Spleen (tissue), 11 donors: ENCODE data around the gene LRRC37B. TPM values are rescaled to one million over a fixed set of nuclear protein-coding genes. Genes with fewer than 3 reads are reported as not detected.
"Not testable (repeated sequence)": the region's sequence is repeated elsewhere in the genome, so short reads cannot be mapped to it uniquely, and the experiment has no call there.

Source experiments
- DNase-seq: peaks from one replicate; pipeline ENCODE4 v3.0.0-alpha.2; 2020
- H3K27ac ChIP-seq, 8 donors: fragments of 200-600 bp; sonication (generic) in 7 of 8; 1 replicate in 4 of 8; 2 replicates in 4 of 8; pipeline versions ENCODE4 v1.5.0 to v1.8.0; 2016 to 2021; ENCODE audit warnings: inconsistent platforms in 4 of 8, mild to moderate bottlenecking in 4 of 8, moderate library complexity in 1 of 8
- H3K27me3 ChIP-seq, 7 donors: fragments of 200-600 bp; sonication (generic) in 6 of 7; replicated peaks in 1 of 7; 1 replicate in 4 of 7; 2 replicates in 3 of 7; pipeline versions ENCODE4 v1.5.0 to v1.8.0; 2016 to 2021; ENCODE audit warnings: inconsistent platforms in 3 of 7, mild to moderate bottlenecking in 1 of 7
- H3K36me3 ChIP-seq, 6 donors: fragments of 200-600 bp; sonication (generic) in 5 of 6; 1 replicate in 4 of 6; 2 replicates in 2 of 6; pipeline versions ENCODE4 v1.5.0 to v1.8.0; 2016 to 2021; ENCODE audit warnings: inconsistent platforms in 2 of 6
- H3K4me1 ChIP-seq, 6 donors: fragments of 200-600 bp; sonication (generic) in 5 of 6; 1 replicate in 3 of 6; 2 replicates in 3 of 6; pipeline versions ENCODE4 v1.5.0 to v1.8.0; 2016 to 2021; ENCODE audit warnings: inconsistent platforms in 3 of 6
- H3K4me3 ChIP-seq, 8 donors: fragments of 200-600 bp; sonication (generic) in 7 of 8; 1 replicate in 4 of 8; 2 replicates in 4 of 8; pipeline versions ENCODE4 v1.5.0 to v1.8.0; 2016 to 2021; ENCODE audit warnings: inconsistent platforms in 4 of 8, mild to moderate bottlenecking in 4 of 8, moderate library complexity in 2 of 8
- H3K9me3 ChIP-seq, 8 donors: fragments of 200-600 bp; sonication (generic) in 7 of 8; 1 replicate in 4 of 8; 2 replicates in 4 of 8; pipeline versions ENCODE4 v1.5.0 to v1.8.0; 2016 to 2021; ENCODE audit warnings: inconsistent platforms in 4 of 8
- POLR2A ChIP-seq, 3 donors: fragments of 450-650 bp; IDR thresholded peaks; one replicate each; pipeline ENCODE4 v1.5.1; 2017; ENCODE audit warnings: antibody characterized with exemption in 3 of 3, mild to moderate bottlenecking in 1 of 3
- POLR2AphosphoS5 ChIP-seq, 3 donors: sonication (generic); formaldehyde crosslinking; IDR thresholded peaks; one replicate each; pipeline ENCODE4 v1.5.1; 2017; ENCODE audit warnings: antibody characterized with exemption in 3 of 3
- WGBS, 5 donors: extraction: QIAGEN DNeasy Blood & Tissue Kit in 3 of 5; methylation state at CpG; one replicate each; pipeline versions ENCODE4 v1.1.5 to v1.1.7; 2013 to 2018; 5-methylcytosine and 5-hydroxymethylcytosine counted together
- intact Hi-C: fragments of 100-400 bp; cut with DNase I; formaldehyde crosslinking; loops from one replicate; pipeline ENCODE4 v1.15.0; 2023; ENCODE audit warnings: low total_unique reads
- polyA plus RNA-seq, 3 donors: library from polyadenylated mRNA; stranded (reverse); fragments of 200-250 nt; gene quantifications; one replicate each; pipeline ENCODE4 v1.2.1, GENCODE V29; 2013
- total RNA-seq, 7 donors: library from RNA; depleted of rRNA in 3 of 7; stranded (reverse); fragments of >200 nt in 3 of 7; fragmentation: NEBNext Ultra II Directional in 4 of 7; extraction: Animal tissue kit (Norgen Biotek cat#: 25700) in 4 of 7; gene quantifications; one replicate each; pipeline versions ENCODE4 v1.1.0 to v1.2.1, GENCODE V29; 2016 to 2021
- TF ChIP-seq, protein P1 (sequence below), 11 experiments: fragments of 200-600 bp in 7 of 11; fragments of 450-650 bp in 4 of 11; sonication (generic) in 4 of 11; IDR thresholded peaks in 8 of 11; conservative IDR thresholded peaks in 3 of 11; 1 replicate in 7 of 11; 2 replicates in 4 of 11; pipeline versions ENCODE4 v1.4.0 to v1.8.0; 2016 to 2021; ENCODE audit warnings: antibody characterized with exemption in 11 of 11, inconsistent platforms in 4 of 11, mild to moderate bottlenecking in 1 of 11
- donor health status: healthy with polysubstance abuse.
- donor health status: DM: no; HTN: no; CAD: no; lungs with moderate emphysema.
- donor health status: DM: no; HTN: no; CAD: no.
- donor health status: Bipolar disorder and iron deficiency.
- donor health status: healthy.
- donor health status: DM: no; HTN: no; CAD: no.
- donor health status: DM: yes; HTN: yes; CAD: no.

LRRC37B gene
- total and polyA plus RNA-seq, 10 donors = 10.7 to 53.1 (median 22.9) TPM

DNA sequence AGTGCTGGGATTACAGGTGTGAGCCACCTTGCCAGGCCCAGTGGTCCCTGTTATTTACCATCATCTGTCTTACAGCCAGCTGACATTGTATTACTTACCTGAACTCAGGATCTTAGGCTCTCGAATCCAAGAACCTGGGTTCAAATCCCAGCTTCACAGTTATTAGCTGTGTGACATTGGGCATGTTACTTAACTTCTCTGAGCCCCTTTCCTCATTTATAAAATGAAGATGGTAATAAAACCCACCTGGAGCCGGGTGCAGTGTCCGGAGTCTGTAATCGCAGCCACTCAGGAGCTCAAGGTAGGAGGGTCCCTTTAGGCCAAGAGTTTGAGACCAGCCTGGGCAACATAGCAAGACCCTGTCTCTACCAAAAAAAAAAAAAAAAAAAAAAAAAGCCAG, 79.7 kb downstream of the LRRC37B start:
- DNase-seq, H3K27me3 ChIP-seq, H3K4me3 ChIP-seq, H3K4me1 ChIP-seq, intact Hi-C loops, H3K36me3 ChIP-seq, H3K9me3 ChIP-seq, H3K27ac ChIP-seq: not testable (repeated sequence)
- WGBS, 5 donors = 93 to 100% (median 97%) methylated on average over 3 to 4 of the region's 4 CpGs

DNA sequence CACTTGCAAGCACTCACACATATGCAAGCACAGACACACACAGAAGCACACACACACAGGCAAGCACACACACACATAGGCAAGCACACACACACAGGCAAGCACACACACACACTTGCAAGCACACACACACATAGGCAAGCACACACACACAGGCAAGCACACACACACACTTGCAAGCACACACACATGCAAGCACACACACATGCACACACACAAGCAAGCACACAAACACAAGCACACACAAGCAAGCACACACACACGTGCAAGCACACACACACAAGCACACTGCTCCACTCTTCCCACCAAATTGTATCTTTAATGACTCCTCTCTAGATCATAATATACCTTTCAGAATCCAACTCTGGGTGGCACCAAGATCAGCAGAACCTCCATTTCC, 84.9 kb downstream of the LRRC37B start:
- H3K27me3 ChIP-seq, H3K9me3 ChIP-seq, H3K36me3 ChIP-seq, DNase-seq, intact Hi-C loops, H3K4me3 ChIP-seq, H3K27ac ChIP-seq, H3K4me1 ChIP-seq: not testable (repeated sequence)
- 83 to 97% (median 89%) methylated on average over 1 of the region's 1 CpG for WGBS, 5 donors

DNA sequence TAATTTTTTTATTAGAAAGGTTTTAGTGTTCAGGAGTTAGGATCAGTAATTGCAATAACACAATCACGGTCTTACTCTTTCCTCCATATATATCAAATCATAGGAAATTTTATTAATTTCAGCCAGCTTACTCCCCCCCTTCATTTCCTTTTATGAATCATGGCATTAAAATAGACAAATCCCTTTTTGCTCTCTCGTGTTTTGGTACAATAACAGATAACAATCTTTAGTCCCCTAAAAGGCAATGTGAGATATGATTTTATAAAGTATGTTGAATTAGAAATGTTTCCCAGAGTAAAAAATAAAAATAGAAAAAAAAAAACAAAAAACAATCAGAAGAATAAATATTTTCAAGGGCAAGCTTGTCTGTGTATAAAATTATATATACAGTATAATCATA, 92.5 kb downstream of the LRRC37B start:
- no peak overlapping the region for H3K4me3 ChIP-seq
- H3K27me3 ChIP-seq = no peaks in the 10 kb centered on the region
- peaks cover 0 to 8% (median 3%) of the 10 kb centered on the region in 6 donors for H3K4me1 ChIP-seq
- H3K9me3 ChIP-seq = no peaks in the 10 kb centered on the region
- no peaks in the 10 kb centered on the region for H3K36me3 ChIP-seq
- intact Hi-C loops = no loop called here
- H3K27ac ChIP-seq = no peak overlapping the region
- TF ChIP-seq POLR2AphosphoS5 (IDR thresholded peaks at IDR 0.05) (no peak), POLR2A (IDR thresholded peaks at IDR 0.05) (no peak)
- TF ChIP-seq, protein P1, sequence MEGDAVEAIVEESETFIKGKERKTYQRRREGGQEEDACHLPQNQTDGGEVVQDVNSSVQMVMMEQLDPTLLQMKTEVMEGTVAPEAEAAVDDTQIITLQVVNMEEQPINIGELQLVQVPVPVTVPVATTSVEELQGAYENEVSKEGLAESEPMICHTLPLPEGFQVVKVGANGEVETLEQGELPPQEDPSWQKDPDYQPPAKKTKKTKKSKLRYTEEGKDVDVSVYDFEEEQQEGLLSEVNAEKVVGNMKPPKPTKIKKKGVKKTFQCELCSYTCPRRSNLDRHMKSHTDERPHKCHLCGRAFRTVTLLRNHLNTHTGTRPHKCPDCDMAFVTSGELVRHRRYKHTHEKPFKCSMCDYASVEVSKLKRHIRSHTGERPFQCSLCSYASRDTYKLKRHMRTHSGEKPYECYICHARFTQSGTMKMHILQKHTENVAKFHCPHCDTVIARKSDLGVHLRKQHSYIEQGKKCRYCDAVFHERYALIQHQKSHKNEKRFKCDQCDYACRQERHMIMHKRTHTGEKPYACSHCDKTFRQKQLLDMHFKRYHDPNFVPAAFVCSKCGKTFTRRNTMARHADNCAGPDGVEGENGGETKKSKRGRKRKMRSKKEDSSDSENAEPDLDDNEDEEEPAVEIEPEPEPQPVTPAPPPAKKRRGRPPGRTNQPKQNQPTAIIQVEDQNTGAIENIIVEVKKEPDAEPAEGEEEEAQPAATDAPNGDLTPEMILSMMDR (IDR thresholded peaks at IDR 0.05 in 8 of 11, conservative IDR thresholded peaks at IDR 0.05 in 3 of 11) = no peak
- WGBS, 5 donors = 74 to 82% (median 81%) methylated on average over 2 of the region's 2 CpGs
- no peak for DNase-seq

DNA sequence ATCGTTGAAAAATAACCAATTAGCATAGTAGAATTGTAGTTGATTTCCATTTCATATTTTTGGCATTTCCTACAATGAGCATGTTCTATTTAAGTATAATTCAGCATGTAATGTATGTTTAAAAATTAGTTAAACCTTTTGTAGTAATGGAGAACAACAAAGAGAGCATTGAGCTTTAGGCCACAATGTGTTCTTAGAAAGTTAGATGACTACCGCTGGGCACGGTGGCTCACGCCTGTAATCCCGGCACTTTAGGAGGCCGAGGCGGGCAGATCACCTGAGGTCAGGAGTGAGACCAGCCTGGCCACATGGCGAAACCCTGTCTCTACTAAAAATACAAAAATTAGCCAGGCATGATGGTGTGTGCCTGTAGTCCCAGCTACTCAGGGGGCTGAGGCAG, 93.1 kb downstream of the LRRC37B start:
- intact Hi-C loops, H3K4me1 ChIP-seq, H3K27me3 ChIP-seq, H3K27ac ChIP-seq, H3K9me3 ChIP-seq, H3K36me3 ChIP-seq, DNase-seq, H3K4me3 ChIP-seq: not testable (repeated sequence)
- 93 to 98% (median 94%) methylated on average over 8 of the region's 8 CpGs for WGBS, 5 donors

DNA sequence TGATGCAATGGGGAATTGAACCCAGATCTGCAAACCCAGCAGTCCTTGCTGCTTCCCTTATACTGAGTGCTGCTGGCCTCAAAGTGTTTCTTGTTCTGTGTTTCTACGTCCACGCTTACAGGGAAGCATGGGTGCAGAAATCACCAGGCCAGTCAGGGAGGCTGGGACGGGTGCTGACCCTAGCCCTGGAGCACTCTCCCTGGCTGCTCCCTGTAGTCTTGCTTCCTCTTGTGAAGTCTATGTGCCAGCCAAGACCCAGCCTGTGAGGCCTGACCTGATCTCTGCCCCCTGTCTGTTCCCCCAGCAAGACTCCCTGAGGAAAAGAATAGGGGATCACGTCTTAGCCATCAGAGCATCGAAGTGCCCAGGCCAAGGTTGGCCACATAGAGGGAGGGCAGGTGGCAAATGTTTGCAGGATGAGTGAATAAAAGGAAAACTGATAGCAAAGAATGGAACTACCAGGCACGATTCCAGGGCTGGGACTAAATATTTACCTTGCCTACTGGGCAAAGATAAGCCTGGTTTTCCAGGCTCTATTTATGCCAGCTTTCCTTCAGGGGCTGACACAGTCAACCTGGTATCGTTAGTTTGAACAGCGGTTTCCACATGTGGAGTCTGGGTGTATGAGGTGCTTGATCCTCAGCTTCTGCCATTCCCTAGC, 93.9 kb downstream of the LRRC37B start:
- TF ChIP-seq, protein P1 (IDR thresholded peaks at IDR 0.05 in 8 of 11, conservative IDR thresholded peaks at IDR 0.05 in 3 of 11) = no peak
- TF ChIP-seq POLR2AphosphoS5 (IDR thresholded peaks at IDR 0.05) (no peak), POLR2A (IDR thresholded peaks at IDR 0.05) (no peak)
- Histone ChIP-seq H3K27me3 (no peaks in the 10 kb centered on the region), H3K4me1 (peaks cover 0 to 9% (median 3%) of the 10 kb centered on the region in 6 donors), H3K9me3 (no peaks in the 10 kb centered on the region), H3K27ac (no peak overlapping the region), H3K36me3 (no peaks in the 10 kb centered on the region), H3K4me3 (no peak overlapping the region)
- DNase-seq = no peak
- WGBS, 5 donors = 85 to 90% (median 88%) methylated on average over 8 of the region's 8 CpGs
- intact Hi-C loops = no loop called here

DNA sequence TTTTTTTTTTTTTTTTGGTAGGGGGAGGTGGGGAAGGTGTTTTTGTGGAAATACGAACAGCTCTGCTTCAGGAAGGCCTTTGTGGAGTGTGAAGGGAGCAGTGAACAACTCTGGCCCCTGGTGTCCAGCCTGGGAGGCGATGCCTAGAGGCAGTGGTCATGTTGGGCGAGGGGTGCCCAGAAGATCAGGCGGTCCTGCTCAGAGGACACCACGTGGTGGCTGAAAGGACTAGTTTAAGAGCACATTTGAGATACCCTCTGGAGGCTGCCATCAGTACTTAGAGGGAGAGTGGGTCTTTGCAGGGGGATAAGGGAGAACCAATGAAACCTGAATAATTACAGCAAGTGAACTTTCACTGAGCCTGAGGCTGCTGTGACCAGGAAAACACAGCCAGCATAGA, 95.0 kb downstream of the LRRC37B start:
- H3K4me3 ChIP-seq = no peak overlapping the region
- 83 to 93% (median 85%) methylated on average over 5 of the region's 5 CpGs for WGBS, 5 donors
- peaks cover 0 to 19% (median 12%) of the 10 kb centered on the region in 6 donors for H3K4me1 ChIP-seq
- no peak overlapping the region for H3K27ac ChIP-seq
- TF ChIP-seq POLR2AphosphoS5 (IDR thresholded peaks at IDR 0.05) = no peak
- TF ChIP-seq, protein P1 (IDR thresholded peaks at IDR 0.05 in 8 of 11, conservative IDR thresholded peaks at IDR 0.05 in 3 of 11) = no peak
- TF ChIP-seq POLR2A (IDR thresholded peaks at IDR 0.05) = no peak
- intact Hi-C loops = no loop called here
- no peak for DNase-seq
- no peaks in the 10 kb centered on the region for H3K27me3 ChIP-seq
- H3K36me3 ChIP-seq = no peaks in the 10 kb centered on the region
- H3K9me3 ChIP-seq = no peaks in the 10 kb centered on the region
